COR-L47 (cell line): ENCODE data around the gene ACAP1.
"Not testable (repeated sequence)": the region's sequence is repeated elsewhere in the genome, so short reads cannot be mapped to it uniquely, and the experiment has no call there.

Source experiments
- DNase-seq: peaks from one replicate; lab custom pipeline; 2025; lab: John Stamatoyannopoulos, UW

The ACAP1 gene

DNA sequence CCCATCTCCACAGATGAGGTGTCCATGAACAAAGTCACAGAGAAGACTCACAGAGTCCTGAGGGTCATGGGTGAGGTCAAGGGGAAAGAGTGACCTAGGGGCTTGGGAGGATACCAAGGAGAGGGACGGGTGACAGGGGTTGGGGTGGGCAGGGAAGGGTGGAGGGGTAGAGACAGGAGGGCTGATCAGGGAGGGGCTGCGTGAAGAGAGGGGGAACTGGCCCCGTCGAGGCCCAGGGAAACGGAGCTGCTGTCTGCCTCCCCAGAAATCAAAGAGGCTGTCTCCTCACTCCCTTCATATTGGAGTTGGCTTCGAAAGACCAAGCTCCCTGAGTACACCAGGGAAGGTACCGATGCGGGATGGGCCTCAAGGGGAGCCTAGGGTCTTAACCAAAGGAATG lies 19.2 kb downstream of the ACAP1 start:
- DNase-seq = no peak

DNA sequence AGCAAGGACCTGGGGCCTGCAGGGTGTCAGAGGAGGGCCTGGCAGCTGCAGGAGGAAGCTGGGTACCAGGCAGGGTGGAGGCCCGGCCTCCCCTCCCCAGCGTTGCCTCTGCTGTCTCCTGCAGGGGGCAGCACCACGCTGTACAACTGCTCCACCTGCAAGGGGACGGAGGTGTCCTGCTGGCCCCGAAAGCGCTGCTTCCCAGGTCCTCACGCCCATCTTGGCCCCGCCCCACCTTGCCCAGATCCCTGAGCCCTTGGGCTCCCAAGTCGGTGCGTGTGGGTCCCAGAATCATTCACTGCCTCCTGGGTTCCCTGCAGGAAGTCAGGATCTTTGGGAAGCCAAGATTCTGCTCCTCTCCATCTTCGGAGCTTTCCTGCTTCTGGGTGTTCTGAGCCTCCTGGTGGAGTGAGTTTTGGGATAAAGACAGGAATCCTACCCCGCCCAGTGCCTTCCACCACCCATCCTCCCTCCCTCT lies 19.8 kb downstream of the ACAP1 start:
- DNase-seq = peak; percentile 64

DNA sequence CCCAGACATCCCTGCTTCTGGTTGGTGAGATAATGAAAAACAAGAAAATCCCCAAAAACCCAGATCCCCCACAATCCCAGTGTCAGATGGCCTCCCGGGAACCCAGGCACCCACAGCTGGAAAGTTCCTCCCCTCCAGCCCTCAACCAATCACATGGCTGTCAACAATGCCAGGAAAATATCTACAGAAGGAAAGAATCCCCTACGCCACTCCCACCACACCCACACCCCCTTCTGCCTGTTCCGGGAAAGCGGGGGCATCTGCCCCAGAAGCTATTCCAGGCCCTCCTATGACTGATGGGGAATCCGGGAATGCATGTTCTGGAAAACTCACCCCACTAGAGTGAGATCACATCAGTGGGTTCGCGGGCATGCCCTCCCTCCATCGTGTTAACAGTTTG lies 20.4 kb downstream of the ACAP1 start:
- no peak for DNase-seq

DNA sequence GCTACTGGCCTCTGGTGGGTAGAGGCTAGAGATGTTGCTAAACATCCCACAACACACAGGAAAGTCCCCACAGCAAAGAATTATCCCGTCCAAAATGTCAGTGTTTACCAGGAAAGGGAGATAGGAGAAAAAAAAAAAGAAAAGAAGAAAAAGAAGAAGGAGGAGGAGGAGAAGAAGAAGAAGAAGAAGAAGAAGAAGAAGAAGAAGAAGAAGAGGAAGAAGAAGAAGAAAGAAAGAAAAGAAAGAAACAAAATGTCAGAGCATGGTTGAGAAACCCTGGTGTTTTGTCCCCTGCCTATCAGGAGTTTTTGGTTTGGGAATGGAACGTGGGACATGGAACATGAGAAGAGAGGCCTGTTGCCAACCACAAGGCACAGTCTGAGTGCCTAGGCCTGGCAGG lies 21.1 kb downstream of the ACAP1 start:
- no peak for DNase-seq

- no peak for DNase-seq
Measured at GRCh38 chr17:7361906-7362305, 25.6 kb downstream of the ACAP1 start.

DNA sequence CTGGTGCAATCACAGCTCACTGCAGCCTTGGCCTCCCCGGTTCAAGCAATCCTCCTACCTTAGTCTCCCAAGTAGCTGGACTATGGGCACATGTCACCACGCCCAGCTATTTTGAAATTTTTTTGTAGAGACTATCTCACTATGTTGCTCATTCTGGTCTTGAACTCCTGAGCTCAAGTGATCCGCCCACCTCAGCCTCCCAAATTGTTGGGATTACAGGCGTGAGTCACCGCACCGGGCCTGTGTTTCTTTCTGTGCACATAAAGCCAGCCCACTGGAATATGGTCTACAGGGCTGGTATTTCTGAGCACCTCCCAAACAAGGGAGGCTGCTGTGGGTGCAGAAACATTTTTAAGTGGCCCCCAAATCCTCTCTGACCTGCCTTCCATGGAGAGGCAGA lies 27.0 kb downstream of the ACAP1 start:
- no peak for DNase-seq

DNA sequence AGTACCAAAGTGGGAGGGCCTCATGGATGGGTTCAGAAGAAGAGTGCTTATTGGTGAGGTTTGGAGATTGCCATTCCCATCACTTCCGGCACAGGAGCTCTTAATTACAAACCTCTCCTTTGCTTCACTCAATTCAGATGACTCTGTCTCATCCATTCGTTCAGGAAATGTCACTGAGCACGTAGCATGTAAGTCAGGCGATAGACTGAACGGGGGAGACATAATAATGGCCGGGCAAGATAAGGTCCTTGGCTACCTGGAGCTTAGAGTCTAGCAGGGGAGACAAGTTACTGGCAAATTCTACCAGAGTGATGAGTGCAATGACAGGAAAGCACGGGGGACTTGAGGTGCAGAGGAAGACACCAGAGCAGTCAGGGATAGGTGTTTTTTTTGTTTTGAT lies 29.6 kb downstream of the ACAP1 start:
- not testable (repeated sequence) for DNase-seq

GRCh38 chr17:7367083-7367482 lies 30.8 kb downstream of the ACAP1 start:
- DNase-seq = no peak

- no peak for DNase-seq
Measured at GRCh38 chr17:7367918-7368598, 31.7 kb downstream of the ACAP1 start.

DNA sequence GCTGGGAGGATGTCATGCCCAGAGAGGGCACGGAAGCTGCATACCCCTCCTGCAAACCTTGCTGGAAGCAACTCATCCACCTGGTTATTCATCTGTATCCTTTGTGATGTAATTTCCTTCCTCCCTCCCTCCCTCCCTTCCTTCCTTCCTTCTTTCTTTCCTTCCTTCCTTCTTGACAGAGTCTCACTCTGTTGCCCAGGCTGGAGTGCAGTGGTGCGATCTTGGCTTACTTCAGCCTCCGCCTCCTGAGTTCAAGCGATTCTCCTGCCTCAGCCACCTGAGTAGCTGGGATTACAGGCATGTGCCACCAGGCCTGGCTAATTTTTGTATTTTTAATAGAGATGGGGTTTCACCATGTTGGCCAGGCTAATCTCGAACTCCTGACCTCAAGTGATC lies 32.3 kb downstream of the ACAP1 start:
- not testable (repeated sequence) for DNase-seq

GRCh38 chr17:7369825-7370224 lies 33.5 kb downstream of the ACAP1 start:
- DNase-seq = no peak

DNA sequence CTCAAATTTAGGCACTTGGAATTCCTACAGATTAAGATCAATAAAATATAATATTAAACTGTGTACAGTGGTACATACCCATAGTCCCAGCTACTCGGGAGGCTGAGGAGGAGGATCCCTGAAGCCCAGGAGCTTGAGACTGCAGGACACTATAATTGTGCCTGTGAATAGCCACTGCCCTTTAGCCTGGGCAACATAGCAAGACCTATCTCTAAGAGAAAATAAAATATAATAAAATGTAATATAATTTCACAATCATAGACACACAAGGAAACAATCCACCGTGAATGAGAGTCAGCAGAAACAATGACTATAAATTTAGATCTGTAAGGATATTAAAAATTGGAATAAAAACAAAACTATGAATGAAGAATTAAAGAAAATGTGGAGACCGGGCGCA lies 34.5 kb downstream of the ACAP1 start:
- DNase-seq = no peak

DNA sequence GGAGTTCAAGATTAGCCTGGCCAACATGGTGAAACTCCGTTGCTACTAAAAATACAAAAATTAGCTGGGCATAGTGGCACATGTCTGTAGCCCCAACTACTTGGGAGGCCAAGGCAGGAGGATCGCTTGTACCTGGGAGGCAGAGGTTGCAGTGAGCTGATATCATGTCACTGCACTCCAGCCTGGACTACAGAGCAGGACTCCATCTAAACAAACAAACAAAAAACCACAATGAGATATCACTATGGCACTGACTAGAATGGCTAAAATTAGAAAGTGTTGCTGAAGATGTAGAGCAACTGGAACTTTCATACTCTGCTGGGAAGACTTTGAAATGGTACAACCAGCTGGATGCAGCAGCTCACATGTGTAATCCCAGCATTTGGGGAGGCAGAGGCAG lies 38.0 kb downstream of the ACAP1 start:
- DNase-seq = no peak

- DNase-seq = no peak
Measured at GRCh38 chr17:7379134-7379533, 42.8 kb downstream of the ACAP1 start.

DNA sequence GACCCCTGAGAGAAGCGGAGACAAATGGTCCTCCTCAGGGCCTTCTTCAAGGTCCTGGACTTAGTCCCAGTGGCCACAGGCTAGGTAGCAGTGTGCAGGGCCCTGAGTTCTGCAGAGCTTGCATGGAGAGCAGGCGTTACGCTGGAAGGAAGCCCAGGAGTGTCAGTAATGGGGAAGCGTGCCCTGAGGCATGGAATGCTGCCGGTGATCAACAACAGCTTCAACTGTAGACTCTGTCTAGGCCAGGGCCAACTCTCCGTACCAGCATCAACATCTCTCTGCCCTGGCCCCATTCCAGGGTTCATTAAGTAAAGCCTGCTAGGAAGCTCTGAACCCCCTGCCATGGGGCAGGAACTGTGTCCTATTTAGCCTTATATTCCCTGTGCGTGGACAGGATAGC lies 44.0 kb downstream of the ACAP1 start:
- no peak for DNase-seq

DNA sequence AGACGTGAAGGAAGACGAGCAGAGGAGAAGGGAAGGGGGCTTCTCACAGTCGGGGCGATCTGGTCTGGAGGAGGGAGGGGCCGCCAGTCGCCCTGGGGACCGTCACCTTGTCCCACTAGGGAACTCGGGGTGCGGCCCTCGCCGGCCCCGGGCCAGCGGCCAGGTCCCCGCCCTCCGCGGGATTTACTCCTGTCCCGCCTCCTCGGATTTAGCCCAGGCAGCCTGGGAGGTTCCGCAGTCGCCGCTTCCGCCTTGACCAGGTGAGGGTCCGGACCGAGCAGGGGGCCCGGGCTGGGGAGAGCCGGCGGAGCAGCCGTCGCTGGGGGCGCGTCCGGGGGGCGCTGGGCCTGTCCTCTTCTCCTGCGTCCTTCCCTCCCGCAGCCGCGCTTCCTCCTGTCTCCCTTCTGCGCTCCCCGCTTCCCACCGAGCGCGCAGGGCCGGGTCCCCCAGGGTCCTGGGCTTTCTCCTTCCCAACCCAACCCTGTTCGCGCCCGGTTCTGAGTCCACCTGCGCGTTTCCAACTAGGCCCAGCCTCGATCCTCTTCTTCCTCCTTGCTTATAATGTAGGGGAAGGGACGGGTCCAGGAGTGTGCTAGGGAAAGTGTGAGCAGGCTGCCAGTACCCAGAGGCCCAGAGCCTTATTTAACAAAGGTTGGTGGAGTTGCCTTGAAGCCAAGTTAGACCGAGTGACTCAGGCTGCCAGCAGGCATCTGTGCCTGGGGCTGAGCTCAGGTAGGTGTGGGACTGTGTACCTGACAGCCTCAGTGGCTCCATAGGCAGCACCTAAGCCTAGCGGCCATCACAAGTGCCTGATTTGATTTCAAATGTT lies 44.7 kb downstream of the ACAP1 start, which contains the start of gene TNK1:
TNK1 (plus strand) TSS at position 235 of the 829 bp plus-strand sequence. CDS start 1,838 bp downstream, outside the sequence.
- DNase-seq = no peak

GRCh38 chr17:7382901-7383300 lies 46.6 kb downstream of the ACAP1 start:
- no peak for DNase-seq

DNA sequence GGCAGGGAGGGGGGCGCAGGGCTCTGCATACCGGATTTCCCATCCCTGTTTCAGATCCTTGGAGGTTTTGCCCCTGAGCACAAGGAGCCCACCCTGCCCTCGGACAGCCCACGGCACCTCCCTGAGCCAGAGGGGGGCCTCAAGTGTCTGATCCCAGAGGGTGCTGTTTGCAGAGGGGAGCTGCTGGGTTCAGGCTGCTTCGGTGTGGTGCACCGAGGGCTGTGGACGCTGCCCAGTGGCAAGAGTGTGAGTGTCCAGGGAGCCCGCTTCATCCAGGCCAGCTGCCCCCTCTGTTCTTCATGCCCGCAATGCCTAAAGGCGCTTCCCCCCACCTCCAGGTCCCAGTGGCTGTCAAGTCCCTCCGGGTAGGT lies 47.0 kb downstream of the ACAP1 start:
- no peak for DNase-seq

DNA sequence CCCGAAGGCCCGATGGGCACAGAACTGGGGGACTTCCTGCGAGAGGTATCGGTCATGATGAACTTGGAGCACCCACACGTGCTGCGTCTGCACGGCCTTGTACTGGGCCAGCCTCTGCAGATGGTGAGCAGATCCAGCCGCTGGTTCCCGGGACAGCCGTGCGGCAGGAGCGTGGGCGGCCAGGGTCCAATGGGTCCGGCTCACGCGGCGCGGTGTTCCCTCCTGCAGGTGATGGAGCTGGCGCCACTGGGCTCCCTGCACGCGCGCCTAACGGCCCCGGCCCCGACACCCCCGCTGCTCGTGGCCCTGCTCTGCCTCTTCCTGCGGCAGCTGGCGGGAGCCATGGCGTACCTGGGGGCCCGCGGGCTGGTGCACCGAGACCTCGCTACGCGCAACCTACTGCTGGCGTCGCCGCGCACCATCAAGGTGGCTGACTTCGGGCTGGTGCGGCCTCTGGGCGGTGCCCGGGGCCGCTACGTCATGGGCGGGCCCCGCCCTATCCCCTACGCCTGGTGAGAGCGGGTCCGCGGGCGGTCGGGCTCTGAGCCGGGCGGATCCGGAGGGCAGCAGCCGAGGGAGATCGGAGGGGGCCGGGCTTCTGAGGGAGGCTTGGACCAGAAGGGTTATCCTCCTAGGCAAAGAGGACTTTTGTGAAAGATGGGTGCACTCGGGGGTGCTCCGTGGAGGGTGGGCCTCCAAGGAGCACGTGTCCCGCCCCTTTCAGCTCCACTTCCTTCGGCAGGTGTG lies 47.6 kb downstream of the ACAP1 start:
- no peak for DNase-seq

DNA sequence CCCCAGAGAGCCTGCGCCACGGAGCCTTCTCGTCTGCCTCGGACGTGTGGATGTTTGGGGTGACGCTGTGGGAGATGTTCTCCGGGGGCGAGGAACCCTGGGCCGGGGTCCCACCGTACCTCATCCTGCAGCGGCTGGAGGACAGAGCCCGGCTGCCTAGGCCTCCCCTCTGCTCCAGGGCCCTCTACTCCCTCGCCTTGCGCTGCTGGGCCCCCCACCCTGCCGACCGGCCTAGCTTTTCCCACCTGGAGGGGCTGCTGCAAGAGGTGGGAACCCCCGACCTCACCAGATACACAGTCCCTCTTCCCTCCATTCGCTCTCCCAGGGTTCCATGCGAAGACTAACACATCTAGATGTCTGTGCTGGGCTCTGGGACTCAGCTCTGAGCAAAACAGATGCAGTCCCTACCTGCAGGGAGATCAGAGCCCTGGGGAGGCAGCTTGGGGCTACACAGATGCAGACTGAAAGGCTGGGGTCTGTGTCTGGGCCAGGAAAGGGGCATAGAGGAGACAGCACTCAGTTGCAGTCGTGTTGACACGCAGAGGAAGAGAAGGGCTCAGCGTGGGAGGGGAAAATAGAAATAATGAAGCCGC lies 48.3 kb downstream of the ACAP1 start:
- DNase-seq = no peak

DNA sequence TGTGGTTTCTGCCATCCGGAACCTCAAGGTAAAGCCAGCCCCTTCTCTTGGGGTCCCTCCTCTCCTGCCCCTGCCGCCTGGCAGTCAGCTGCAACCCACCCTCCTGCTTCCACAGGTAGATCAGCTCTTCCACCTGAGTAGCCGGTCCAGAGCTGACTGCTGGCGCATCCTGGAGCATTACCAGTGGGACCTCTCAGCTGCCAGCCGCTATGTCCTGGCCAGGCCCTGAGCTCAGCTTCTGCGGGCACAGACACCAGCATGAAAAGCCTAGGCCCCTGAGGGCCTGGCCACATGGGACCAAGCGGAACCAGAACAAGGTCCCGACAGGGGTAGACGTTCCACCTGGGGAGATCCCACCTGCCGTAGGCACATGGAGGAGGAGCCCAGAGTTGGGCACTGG lies 52.5 kb downstream of the ACAP1 start:
- DNase-seq = no peak
